UCSD-AML1 (cell line): Measurements from ENCODE around the gene FRG2C.
"Not testable (repeated sequence)": the region's sequence is repeated elsewhere in the genome, so short reads cannot be mapped to it uniquely, and the experiment has no call there.

Experiments used
- DNase-seq: peaks from one replicate; lab custom pipeline; 2025; ENCODE audit not compliant: unreplicated experiment; lab: John Stamatoyannopoulos, UW

FRG2C gene

DNA sequence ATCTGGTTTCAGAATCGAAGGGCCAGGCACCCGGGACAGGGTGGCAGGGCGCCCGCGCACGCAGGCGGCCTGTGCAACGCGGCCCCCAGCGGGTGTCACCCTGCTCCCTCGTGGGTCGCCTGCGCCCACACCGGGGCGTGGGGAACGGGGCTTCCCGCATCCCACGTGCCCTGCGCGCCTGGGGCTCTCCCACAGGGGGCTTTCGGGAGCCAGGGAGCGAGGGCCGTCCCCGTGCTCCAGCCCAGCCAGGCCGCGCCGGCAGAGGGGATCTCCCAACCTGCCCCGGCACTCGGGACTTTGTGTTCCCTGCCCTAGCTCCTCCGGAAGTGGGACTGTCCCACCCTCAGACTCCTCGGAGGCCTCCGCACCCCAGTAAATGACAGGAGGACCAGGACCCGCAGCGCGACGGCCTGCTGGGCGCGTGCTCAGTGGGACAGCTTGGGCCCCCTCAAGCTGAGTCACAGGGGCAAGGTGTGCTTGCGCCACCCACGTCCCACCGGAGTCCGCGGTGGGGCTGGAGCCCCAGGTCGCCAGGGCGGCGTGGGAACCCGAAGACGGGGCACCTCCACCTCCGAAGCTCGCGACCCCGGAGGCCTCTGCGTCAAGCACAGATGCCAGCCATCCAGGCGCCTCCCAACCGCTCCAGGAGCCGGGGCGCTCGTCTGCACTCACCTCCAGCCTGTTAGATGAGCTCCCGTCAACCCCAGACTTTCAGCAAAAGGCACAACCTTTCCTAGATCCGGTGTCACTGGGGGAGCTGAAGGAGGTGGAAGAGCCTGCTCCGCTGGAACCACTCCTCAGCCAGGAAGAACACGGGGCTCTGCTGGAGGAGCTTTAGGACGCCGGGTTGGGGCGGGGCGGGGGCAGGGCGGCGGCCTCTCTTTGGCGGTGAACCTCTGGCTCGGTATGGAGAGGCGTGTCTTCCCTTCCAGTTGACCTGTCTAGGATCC is 5.5 kb downstream of the FRG2C start:
- not testable (repeated sequence) for DNase-seq

DNA sequence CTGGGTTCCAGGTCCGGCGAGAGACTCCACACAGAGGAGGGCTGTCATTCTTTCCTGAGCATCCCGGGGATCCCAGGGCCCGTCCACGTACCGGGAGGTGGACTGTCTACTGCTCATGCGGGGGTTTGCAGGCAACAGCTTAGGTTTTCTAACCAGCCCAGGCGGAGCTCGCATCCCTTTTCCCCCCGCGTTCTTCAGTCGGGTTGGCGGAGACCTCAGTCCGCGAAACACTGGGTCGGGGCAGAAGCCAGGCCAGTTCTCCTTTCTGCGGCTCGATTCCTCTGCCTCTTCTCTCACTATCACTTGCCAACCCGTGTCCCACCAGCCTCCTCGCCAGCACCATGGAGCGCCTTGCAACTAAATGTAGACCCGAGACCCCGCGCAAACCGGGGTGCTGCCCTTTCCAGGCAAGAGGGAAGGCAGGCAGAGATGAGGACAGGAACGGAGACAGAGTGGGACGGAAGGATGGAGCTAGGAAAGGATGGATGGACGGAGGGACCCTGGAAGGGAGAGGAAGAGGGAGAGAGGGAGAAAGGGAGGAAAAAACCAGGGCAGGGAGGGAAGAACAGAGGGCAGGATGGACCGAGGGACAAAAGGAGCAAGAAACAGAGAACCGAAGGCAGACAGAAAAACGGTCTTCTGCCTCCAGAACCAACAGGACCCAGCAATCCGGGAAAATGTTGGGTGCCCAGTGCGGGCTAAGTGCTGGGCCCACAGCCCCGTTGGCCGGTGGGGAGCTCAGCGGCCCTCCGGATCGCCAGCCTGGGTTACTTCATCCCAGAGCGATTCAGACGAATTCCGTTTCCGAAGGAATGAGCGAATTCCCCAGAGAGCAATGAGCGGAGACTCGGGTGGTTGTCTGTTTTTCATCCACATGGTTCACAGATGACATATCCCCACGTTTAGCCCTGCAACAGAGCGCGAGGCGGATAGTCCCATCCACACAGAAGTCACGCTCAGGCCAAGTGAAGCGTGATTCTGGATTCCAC is 6.5 kb downstream of the FRG2C start:
- not testable (repeated sequence) for DNase-seq

DNA sequence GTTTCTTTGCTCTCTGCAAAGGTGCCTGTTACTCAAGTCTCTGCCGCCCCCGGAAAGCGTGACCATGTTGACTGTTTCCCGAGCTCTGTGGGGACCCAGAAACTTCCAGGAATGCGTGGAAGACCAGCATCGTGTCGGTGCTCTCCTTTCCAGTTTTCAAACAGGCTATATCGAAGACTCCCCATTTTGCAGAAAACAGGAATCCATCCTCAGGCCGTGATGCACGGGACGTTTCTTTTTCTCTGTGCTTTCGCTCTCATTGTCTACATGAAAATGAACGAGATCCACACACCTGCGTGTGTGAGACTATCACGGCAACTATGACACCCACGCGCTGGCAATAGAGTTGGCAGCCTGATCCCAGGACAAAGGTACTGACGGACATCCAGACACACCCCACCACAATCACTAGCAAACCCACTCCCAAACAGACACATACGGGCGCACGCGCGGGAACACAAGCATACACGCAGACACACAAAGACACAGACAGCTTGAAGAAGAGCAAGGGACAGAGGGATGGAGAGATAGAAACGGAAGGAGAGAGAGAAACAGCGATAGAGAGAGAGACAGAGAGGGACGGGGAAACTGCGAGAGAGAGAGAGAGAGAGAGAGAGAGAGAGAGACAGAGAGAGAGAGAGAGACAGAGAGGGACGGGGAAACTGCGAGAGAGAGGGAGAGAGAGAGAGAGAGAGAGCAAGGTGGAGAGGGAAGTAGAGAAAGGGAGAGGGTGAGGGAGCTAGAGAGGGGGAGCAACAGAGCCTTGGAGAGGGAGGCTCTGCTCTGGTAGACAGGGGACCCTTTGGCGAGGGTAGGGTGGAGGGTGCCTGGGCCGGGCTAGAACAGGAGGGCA is 7.4 kb downstream of the FRG2C start:
- not testable (repeated sequence) for DNase-seq

DNA sequence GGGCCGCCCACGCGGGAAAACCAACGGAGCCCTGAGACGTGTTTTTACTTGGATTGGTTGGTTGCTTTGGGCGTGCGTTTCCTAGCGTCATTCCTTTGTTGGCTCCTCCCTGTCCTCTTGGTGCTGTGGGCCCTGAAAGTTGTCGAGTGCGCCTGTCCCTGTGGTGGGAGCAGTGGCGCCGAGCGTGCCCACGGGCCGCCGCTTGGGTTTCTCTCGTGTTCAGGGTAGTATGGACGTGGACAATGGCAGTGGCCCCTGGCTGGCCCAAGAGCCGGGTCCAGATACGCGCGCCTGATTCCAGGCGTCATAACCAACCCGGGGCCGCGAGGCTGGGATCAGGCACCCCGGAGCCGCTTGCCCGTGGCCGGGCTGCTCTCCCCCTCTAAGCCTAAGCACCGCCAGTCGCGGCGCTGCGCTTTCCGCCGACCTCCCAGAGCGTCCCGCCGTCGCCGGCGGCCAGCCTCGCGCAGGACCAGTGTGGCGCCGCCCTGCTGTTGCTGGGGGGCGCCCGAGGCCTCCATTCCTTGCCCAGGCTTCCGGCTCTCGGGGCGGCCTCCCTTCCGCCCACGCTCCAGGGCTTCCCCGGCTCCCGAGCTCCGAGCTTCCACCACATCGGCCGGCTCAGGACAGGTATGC is 8.1 kb downstream of the FRG2C start:
- not testable (repeated sequence) for DNase-seq

DNA sequence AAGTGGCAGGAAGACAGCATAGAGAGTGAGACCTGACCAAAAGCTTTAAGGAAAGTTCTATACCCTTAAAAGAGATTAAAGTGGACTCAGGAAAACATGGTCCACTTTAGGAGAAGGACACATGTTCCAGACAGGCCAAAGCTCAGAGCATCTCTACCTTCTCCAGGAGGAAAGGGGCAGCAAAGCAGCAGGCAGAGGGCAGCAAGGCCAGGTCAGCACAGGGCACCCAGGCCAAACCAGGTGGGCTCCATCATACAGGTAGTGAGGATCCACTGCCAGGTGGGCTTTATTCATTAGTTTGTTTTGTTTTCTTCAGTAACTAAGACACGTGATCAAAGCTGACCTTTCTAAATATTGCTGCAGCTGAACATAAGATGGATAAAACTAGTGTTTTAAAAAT is 19.8 kb downstream of the FRG2C start:
- DNase-seq, result not testable (repeated sequence)

DNA sequence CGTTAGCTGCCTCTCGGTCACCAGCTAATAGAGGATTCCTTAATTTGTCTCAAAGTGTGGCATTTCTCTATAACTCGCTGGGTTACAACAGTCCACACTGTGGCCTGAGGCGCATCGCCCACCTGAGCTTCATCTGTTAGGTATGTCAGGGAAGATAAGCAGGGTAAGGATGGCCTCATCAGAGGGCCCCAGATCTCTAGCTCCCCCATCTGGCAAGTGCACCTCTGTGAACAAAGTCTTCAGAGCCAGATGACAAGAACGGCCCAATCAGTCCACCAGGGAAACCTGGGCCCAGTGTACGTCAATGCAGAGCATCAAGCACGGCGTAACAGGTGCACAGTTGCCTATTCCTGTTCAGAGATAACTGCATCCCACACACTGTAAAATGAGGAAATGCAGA is 23.2 kb downstream of the FRG2C start:
- no peak for DNase-seq

DNA sequence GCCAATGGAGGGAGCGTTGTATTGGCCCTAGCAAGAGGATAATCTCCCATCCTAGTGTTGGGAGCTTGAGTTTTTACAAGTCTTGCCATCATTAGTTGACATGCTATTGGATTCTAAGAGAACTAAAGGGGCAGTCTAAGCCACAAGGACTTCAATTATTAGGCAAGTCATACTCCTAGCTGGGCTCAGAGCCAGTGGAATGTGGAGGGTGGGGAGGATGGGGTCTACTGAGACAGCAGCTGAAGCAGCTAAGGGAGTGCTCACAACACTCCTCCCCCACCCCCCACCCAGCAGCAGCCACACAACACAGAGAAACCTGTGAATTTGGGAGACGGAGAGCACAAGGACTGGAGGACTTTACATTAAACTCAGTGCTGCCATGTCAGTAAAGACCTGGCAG is 27.9 kb downstream of the FRG2C start:
- DNase-seq, result no peak
